Left ventricle myocardium inferior (tissue), 1 donor: Measurements from ENCODE around the gene ZNF674. TPM values are rescaled to one million over a fixed set of nuclear protein-coding genes. Genes with fewer than 3 reads are reported as not detected.
A peak's percentile ranks its signal among the peaks of the same experiment; 100 is the strongest.

Experiments
- DNase-seq: peaks from one replicate; pipeline ENCODE4 v3.0.0-alpha.2; 2020
- H3K27ac ChIP-seq: fragments of 200-600 bp; replicated peaks from 2 replicates; pipeline ENCODE4 v1.8.0; 2021
- H3K27me3 ChIP-seq: fragments of 200-600 bp; 2 replicates; pipeline ENCODE4 v1.8.0; 2021; ENCODE audit warnings: low read depth
- H3K36me3 ChIP-seq: fragments of 200-600 bp; 2 replicates; pipeline ENCODE4 v1.8.0; 2021
- H3K4me1 ChIP-seq: fragments of 200-600 bp; 2 replicates; pipeline ENCODE4 v1.8.0; 2021
- H3K4me3 ChIP-seq: fragments of 200-600 bp; 2 replicates; pipeline ENCODE4 v1.8.0; 2021; ENCODE audit warnings: mild to moderate bottlenecking, moderate library complexity
- H3K9me3 ChIP-seq: fragments of 200-600 bp; replicated peaks from 2 replicates; pipeline ENCODE4 v1.8.0; 2021
- intact Hi-C: fragments of 100-400 bp; cut with micrococcal nuclease; formaldehyde crosslinking; loops from one replicate; pipeline ENCODE4 v1.11.0; 2022
- long read RNA-seq: library from polyadenylated mRNA; unstranded; transcript quantifications from one replicate; pipeline ENCODE4 v2.0.0, GENCODE V29; 2021
- total RNA-seq: library from RNA; stranded (reverse); fragmentation: NEBNext Ultra II Directional; extraction: Animal tissue kit (Norgen Biotek cat#: 25700); gene quantifications from one replicate; pipeline ENCODE4 v1.2.1, GENCODE V29; 2021
- TF ChIP-seq, protein P1 (sequence below): fragments of 200-600 bp; IDR thresholded peaks from 2 replicates; pipeline ENCODE4 v1.8.0; 2021; ENCODE audit warnings: antibody characterized with exemption, mild to moderate bottlenecking, borderline replicate concordance
- donor health status: DM: no; HTN: yes; CAD: no; lungs with severe emphysema.

The ZNF674 gene
- 2.9 TPM for total RNA-seq
- long read RNA-seq, partial matches to known transcripts = 0 of 1 reads
- long read RNA-seq, other reads (novel, unspliced or antisense) = 1 of 1 reads

DNA sequence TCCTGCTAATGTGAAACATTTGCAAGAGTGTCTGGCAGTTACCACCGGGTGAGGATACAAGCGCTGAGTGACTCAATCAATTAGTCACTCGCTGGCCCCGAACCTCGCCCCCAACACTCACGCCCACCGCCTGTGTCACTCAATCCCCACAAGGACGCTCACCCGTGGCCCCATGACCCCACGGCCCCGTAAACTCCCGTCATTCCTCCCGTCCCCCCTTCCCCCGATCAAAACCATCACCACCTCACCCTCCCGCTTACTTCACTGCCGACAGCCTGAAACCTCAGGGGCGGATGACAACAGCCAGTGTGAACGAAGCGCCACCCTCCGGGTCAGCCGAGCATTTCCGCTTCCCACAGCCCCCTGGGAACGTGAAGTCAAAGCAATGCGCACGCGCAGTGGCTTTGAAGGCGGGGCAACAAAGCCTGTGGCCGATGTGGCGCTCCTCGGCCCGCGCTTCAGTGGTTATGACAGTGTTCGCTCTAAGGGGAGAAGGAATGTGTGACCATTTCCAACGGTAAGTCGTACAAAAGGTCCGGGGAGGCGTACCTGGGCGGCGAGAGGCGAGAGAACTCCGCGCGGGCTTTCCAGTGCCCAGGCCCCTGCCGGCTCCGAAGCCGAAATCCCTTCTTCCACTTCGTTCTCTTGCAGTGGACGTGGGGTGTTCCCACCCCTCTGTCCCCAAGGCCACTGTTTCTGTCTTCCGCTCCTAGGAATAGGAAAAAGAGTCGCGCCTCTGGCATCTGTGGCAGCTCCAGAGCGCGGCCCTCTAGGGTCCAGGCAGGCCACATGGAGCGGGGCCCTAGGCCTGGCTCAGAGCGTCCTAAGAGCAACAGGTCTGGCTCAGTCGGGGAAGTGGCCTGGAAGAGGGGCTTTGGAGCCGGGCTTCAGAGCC is at the start of gene ZNF674:
ZNF674 (minus strand) TSS at position 311 of the 895 bp plus-strand sequence. CDS start 3,334 bp downstream, outside the sequence.
- TF ChIP-seq, protein P1, sequence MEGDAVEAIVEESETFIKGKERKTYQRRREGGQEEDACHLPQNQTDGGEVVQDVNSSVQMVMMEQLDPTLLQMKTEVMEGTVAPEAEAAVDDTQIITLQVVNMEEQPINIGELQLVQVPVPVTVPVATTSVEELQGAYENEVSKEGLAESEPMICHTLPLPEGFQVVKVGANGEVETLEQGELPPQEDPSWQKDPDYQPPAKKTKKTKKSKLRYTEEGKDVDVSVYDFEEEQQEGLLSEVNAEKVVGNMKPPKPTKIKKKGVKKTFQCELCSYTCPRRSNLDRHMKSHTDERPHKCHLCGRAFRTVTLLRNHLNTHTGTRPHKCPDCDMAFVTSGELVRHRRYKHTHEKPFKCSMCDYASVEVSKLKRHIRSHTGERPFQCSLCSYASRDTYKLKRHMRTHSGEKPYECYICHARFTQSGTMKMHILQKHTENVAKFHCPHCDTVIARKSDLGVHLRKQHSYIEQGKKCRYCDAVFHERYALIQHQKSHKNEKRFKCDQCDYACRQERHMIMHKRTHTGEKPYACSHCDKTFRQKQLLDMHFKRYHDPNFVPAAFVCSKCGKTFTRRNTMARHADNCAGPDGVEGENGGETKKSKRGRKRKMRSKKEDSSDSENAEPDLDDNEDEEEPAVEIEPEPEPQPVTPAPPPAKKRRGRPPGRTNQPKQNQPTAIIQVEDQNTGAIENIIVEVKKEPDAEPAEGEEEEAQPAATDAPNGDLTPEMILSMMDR = peak; percentile 47
- Histone ChIP-seq H3K9me3 (no peaks in the 10 kb centered on the region), H3K4me1 (peaks cover 31% of the 10 kb centered on the region), H3K27ac (peak within 1 kb of the TSS; percentile 85), H3K36me3 (peaks cover 8% of the 10 kb centered on the region), H3K27me3 (no peaks in the 10 kb centered on the region), H3K4me3 (peak within 1 kb of the TSS; percentile 83)
- DNase-seq = peak; percentile 92
- intact Hi-C loops = no loop called here

- H3K27me3 ChIP-seq = no peaks in the 10 kb centered on the region
- peak overlapping the region; percentile 85 for H3K27ac ChIP-seq
- no peaks in the 10 kb centered on the region for H3K36me3 ChIP-seq
- H3K9me3 ChIP-seq = no peaks in the 10 kb centered on the region
- DNase-seq = no peak
- TF ChIP-seq, protein P1 = no peak
- H3K4me1 ChIP-seq = peaks cover 72% of the 10 kb centered on the region
- intact Hi-C loops = no loop called here
- H3K4me3 ChIP-seq = no peak overlapping the region
These were observed 44.9 kb upstream of the ZNF674 start for GRCh38 chrX:46589977-46590723.

DNA sequence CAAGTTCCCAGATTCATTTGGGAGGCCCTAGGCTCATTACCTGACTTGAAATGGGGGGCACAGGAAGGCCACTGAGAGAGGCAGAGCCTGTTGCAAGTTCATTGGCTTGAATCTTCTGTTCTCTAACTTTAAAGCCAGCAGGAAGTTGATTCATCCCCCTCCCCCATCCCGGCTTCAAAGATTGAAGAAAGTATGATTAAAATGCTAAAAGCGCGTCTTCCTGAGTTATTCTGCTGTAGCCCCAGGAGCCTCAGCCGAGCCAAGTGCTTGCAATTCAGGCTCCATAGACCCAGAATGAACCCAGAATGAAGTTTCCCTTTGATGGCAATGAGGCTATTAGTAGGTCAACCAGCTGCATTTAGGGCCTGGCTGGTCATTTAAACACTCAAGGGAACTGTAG is 43.0 kb upstream of the ZNF674 start:
- H3K27ac ChIP-seq = peak overlapping the region; percentile 85
- no peaks in the 10 kb centered on the region for H3K27me3 ChIP-seq
- DNase-seq = peak; percentile 41
- no peaks in the 10 kb centered on the region for H3K9me3 ChIP-seq
- H3K36me3 ChIP-seq = no peaks in the 10 kb centered on the region
- TF ChIP-seq, protein P1 = no peak
- H3K4me3 ChIP-seq = peak overlapping the region; percentile 32
- H3K4me1 ChIP-seq = peaks cover 73% of the 10 kb centered on the region
- intact Hi-C loops = no loop called here

GRCh38 chrX:46587753-46588171 is 42.5 kb upstream of the ZNF674 start:
- intact Hi-C loops = no loop called here
- TF ChIP-seq, protein P1 = no peak
- Histone ChIP-seq H3K4me3 (peak overlapping the region; percentile 32), H3K27ac (peak overlapping the region; percentile 85), H3K36me3 (no peaks in the 10 kb centered on the region), H3K27me3 (no peaks in the 10 kb centered on the region), H3K4me1 (peaks cover 78% of the 10 kb centered on the region), H3K9me3 (no peaks in the 10 kb centered on the region)
- peak; percentile 17 for DNase-seq

- H3K4me3 ChIP-seq = peak overlapping the region; percentile 32
- TF ChIP-seq, protein P1 = no peak
- peak overlapping the region; percentile 85 for H3K27ac ChIP-seq
- DNase-seq = no peak
- intact Hi-C loops = no loop called here
- peaks cover 84% of the 10 kb centered on the region for H3K4me1 ChIP-seq
- no peaks in the 10 kb centered on the region for H3K27me3 ChIP-seq
- H3K36me3 ChIP-seq = no peaks in the 10 kb centered on the region
- H3K9me3 ChIP-seq = no peaks in the 10 kb centered on the region
These were observed 41.9 kb upstream of the ZNF674 start for GRCh38 chrX:46587158-46587557.
